Neural crest cell (in vitro differentiated cells): Measurements from ENCODE around the gene PGM2. TPM values are rescaled to one million over a fixed set of nuclear protein-coding genes. Genes with fewer than 3 reads are reported as not detected.

Experiments used
- DNase-seq: peaks from one replicate; pipeline ENCODE4 v3.0.0; 2021; ENCODE audit warnings: low read depth, mixed read lengths, low spot score
- H3K27ac Mint-ChIP-seq: one replicate; pipeline ENCODE4 v1.8.0; 2021; ENCODE audit warnings: mild to moderate bottlenecking, mixed read lengths; ENCODE audit not compliant: unreplicated experiment
- H3K27me3 Mint-ChIP-seq: 2 replicates; pipeline ENCODE4 v1.8.0; 2021; ENCODE audit warnings: low read depth, mild to moderate bottlenecking, mixed read lengths
- H3K36me3 Mint-ChIP-seq: 2 replicates; pipeline ENCODE4 v1.8.0; 2021; ENCODE audit warnings: low read depth, mild to moderate bottlenecking, mixed read lengths
- H3K4me1 Mint-ChIP-seq: 2 replicates; pipeline ENCODE4 v1.8.0; 2021; ENCODE audit warnings: mixed read lengths
- H3K4me3 Mint-ChIP-seq: one replicate; pipeline ENCODE4 v1.8.0; 2021; ENCODE audit warnings: mild to moderate bottlenecking, mixed read lengths
- H3K9me3 Mint-ChIP-seq: 2 replicates; pipeline ENCODE4 v1.8.0; 2021; ENCODE audit warnings: mixed read lengths
- total RNA-seq: library from RNA; stranded (reverse); gene quantifications from 2 replicates; pipeline ENCODE4 v1.2.1, GENCODE V29; 2021
- TF ChIP-seq, protein P1 (sequence below): fragments of 200-600 bp; sonication (generic); conservative IDR thresholded peaks from 2 replicates; pipeline ENCODE4 v1.5.0; 2021; ENCODE audit warnings: antibody characterized with exemption, mild to moderate bottlenecking

PGM2 gene
- total RNA-seq, 1 donor from 2014 or later: 28.5 TPM

DNA sequence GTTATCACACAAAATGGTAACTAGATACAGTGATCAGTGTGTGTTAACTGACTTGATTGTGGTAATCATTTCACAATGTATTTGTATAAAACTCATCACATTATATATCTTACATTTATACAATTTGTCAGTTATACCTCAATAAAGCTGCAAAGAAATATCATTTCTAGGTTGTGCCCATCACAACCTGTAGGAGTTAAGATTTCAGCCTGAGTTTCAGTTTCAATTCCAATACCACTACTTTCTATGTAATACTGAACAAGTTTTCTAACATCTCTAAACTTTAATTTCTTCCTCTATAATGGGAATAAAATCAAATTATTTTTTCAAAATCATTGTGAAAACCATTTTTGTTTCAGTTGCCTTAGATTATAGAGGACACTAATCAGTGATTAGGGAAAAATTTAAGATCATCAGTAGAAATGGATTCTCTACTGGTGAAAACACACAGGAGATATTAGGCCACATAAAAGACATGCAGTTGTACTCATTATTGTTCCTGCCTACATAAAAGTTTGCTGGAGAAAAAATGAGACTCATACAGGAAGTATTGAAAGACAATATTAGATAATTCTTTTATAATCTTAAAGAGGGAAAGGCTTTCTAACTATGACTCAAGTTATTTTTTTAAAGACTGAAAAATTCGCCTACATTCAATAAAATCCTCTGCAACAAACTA is 46.0 kb downstream of the PGM2 start:
- Mint-ChIP-seq H3K4me3 (no peak overlapping the region), H3K36me3 (peaks cover 9% of the 10 kb centered on the region), H3K27me3 (no peaks in the 10 kb centered on the region), H3K27ac (no peak overlapping the region), H3K4me1 (no peaks in the 10 kb centered on the region), H3K9me3 (peaks cover 4% of the 10 kb centered on the region)
- no peak for DNase-seq
- TF ChIP-seq, protein P1, sequence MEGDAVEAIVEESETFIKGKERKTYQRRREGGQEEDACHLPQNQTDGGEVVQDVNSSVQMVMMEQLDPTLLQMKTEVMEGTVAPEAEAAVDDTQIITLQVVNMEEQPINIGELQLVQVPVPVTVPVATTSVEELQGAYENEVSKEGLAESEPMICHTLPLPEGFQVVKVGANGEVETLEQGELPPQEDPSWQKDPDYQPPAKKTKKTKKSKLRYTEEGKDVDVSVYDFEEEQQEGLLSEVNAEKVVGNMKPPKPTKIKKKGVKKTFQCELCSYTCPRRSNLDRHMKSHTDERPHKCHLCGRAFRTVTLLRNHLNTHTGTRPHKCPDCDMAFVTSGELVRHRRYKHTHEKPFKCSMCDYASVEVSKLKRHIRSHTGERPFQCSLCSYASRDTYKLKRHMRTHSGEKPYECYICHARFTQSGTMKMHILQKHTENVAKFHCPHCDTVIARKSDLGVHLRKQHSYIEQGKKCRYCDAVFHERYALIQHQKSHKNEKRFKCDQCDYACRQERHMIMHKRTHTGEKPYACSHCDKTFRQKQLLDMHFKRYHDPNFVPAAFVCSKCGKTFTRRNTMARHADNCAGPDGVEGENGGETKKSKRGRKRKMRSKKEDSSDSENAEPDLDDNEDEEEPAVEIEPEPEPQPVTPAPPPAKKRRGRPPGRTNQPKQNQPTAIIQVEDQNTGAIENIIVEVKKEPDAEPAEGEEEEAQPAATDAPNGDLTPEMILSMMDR: no peak

DNA sequence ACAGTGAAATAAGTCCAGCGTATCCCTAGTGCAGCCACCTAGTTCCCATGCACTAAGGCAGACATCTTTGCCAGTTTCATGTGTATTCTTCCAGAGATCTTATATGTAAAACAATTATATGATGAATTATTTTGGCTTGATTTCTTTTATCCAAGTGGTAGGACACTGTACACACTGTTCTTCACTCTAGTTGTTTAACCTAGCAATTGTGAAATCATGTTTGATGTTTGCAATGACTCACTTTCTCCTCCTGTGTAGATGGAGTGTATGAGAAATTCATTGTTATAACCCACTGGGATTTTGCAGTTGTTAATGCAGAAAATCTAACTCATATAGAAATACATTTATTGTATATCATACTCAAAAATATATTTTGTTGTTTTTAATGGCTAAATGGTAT is 46.9 kb downstream of the PGM2 start:
- no peak for DNase-seq
- TF ChIP-seq, protein P1: no peak
- Mint-ChIP-seq H3K27ac (no peak overlapping the region), H3K4me3 (no peak overlapping the region), H3K4me1 (no peaks in the 10 kb centered on the region), H3K27me3 (no peaks in the 10 kb centered on the region), H3K9me3 (no peaks in the 10 kb centered on the region), H3K36me3 (peaks cover 2% of the 10 kb centered on the region)

DNA sequence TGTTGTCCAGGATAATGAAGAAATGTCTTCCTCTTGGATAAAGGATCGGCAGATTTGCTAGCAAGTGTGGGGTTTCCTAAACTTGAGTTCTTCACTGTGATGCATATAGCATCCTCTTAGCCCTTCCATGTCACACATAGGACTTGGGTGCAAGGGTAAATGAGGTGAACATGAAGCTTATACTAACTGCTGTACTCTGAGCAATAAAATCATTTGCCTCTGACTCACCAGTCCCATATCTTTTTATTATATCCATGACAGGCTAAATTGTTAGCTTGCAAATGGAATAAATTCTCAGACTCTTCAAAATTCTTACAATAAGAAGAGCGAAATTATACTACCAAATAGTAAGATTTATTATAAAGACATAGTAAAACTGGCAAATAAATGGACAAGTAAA is 49.7 kb downstream of the PGM2 start:
- Mint-ChIP-seq H3K9me3 (no peaks in the 10 kb centered on the region), H3K4me3 (no peak overlapping the region), H3K4me1 (no peaks in the 10 kb centered on the region), H3K27ac (no peak overlapping the region), H3K36me3 (no peaks in the 10 kb centered on the region), H3K27me3 (no peaks in the 10 kb centered on the region)
- TF ChIP-seq, protein P1: no peak
- no peak for DNase-seq

DNA sequence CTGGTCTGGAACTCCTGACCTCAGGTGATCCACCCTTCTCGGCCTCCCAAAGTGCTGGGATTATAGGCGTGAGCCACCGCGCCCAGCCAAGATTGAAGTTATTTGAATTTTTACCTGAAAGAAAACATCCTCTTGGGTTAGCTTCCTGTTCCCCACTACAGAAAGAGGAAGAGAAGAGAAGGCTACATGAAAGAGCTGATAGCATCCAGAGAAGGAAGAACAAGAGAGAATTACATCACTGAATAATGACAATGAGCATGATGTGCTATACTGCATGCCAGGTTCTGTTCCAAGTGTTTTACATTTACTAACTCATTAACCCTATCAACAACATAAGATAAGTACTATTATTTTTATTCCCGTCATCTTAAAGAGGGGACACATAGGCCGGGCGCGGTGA is 52.9 kb downstream of the PGM2 start:
- TF ChIP-seq, protein P1: no peak
- H3K9me3 Mint-ChIP-seq: no peaks in the 10 kb centered on the region
- no peak for DNase-seq
- no peak overlapping the region for H3K4me3 Mint-ChIP-seq
- no peak overlapping the region for H3K27ac Mint-ChIP-seq
- no peaks in the 10 kb centered on the region for H3K36me3 Mint-ChIP-seq
- no peaks in the 10 kb centered on the region for H3K4me1 Mint-ChIP-seq
- peaks cover 18% of the 10 kb centered on the region for H3K27me3 Mint-ChIP-seq

DNA sequence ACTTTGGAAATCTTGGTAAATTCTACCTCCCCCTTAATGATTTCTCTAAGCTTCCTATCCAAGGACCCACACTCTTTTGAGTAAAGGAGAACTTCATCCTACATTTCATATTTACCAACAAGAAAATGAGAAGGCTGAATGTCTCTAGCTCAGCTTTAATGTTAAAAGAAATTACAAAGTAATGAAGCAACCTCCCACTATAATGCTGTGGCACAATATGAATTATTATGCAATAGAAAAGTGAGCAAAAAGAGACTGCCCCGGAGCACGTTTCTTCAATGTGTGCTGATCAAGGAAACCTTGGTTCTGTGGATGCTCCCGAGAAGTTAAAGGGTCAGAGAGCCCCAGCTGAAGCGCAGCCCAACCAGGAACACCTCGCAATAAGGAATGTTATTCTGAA is 55.3 kb downstream of the PGM2 start:
- TF ChIP-seq, protein P1: no peak

More for the DNA sequence above, 55.3 kb downstream of the PGM2 start:
- Mint-ChIP-seq H3K27ac (no peak overlapping the region), H3K9me3 (no peaks in the 10 kb centered on the region), H3K27me3 (peaks cover 40% of the 10 kb centered on the region), H3K4me3 (no peak overlapping the region), H3K4me1 (no peaks in the 10 kb centered on the region), H3K36me3 (no peaks in the 10 kb centered on the region)
- no peak for DNase-seq
